Stomach (tissue), 4 donors: Measurements from ENCODE around the gene KCNQ1.

Source experiments
- EP300 ChIP-seq: sonication (generic); formaldehyde crosslinking; IDR thresholded peaks from one replicate; pipeline ENCODE4 v1.6.1; 2017; ENCODE audit warnings: antibody characterized with exemption
- POLR2A ChIP-seq, 4 donors: fragments of 450-650 bp; IDR thresholded peaks; one replicate each; pipeline ENCODE4 v1.6.1; 2016; ENCODE audit warnings: antibody characterized with exemption in 4 of 4, control low read depth in 2 of 4, mild to moderate bottlenecking in 1 of 4, moderate library complexity in 1 of 4
- TF ChIP-seq, protein P1 (sequence below), 7 experiments: fragments of 450-650 bp in 4 of 7; fragments of 200-600 bp in 3 of 7; sonication (generic) in 3 of 7; IDR thresholded peaks; one replicate each; pipeline ENCODE4 v1.5.1; 2016 to 2019; ENCODE audit warnings: antibody characterized with exemption in 7 of 7, control low read depth in 2 of 7, mild to moderate bottlenecking in 1 of 7

DNA sequence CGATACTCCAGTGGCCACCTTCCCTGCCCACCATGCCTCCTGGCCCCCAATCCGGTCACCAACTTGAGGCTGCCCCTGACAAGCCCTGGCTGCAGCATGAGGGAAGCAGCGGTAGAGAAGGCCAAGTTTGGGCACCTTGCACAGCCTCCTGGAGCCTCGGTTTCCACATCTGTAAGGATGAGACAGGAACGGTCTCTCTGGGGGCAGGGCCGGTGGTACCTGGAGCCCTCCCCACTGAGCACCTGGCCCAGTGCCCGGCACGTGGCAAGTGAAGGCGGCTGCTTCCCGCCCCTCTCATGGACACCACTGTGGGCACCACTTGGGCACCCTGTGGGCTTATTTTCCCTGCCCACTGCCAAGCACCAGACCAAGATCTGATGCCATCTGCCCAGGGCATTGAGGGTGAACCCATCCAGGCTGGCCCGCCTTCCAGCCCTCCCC is 363.0 kb downstream of the KCNQ1 start:
- TF ChIP-seq, protein P1, sequence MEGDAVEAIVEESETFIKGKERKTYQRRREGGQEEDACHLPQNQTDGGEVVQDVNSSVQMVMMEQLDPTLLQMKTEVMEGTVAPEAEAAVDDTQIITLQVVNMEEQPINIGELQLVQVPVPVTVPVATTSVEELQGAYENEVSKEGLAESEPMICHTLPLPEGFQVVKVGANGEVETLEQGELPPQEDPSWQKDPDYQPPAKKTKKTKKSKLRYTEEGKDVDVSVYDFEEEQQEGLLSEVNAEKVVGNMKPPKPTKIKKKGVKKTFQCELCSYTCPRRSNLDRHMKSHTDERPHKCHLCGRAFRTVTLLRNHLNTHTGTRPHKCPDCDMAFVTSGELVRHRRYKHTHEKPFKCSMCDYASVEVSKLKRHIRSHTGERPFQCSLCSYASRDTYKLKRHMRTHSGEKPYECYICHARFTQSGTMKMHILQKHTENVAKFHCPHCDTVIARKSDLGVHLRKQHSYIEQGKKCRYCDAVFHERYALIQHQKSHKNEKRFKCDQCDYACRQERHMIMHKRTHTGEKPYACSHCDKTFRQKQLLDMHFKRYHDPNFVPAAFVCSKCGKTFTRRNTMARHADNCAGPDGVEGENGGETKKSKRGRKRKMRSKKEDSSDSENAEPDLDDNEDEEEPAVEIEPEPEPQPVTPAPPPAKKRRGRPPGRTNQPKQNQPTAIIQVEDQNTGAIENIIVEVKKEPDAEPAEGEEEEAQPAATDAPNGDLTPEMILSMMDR (IDR thresholded peaks at IDR 0.05): no peak
- TF ChIP-seq POLR2A (IDR thresholded peaks at IDR 0.05) (no peak), EP300 (no peak)
